HepG2 (cell line): ENCODE results near the gene MYO3B. TPM values are rescaled to one million over a fixed set of nuclear protein-coding genes. Genes with fewer than 3 reads are reported as not detected.

Experiments used
- ATAC-seq: fragments of 200-7000 bp; cut with Tn5 transposase; 3 replicates; pipeline ENCODE4 v1.9.1; 2020; ENCODE audit warnings: mild to moderate bottlenecking, moderate library complexity
- BruUV-seq: library from RNA; stranded (reverse); fragments of 400-500 nt; replicated peaks from 2 replicates; lab custom pipeline; 2021; lab: Mats Ljungman, UMichigan
- CTCF ChIA-PET: fragments of 300-600 bp; formaldehyde crosslinking; extraction: SDS; loops from one replicate; lab custom pipeline; 2021; ENCODE audit warnings: low total read pairs, inconsistent platforms, low intra/inter-chr PET ratio; lab: Yijun Ruan, JAX
- POLR2A ChIA-PET: fragments of 350-600 bp; sonication (Branson Sonifier 250); formaldehyde crosslinking; loops from one replicate; lab custom pipeline; 2020; ENCODE audit warnings: antibody characterized with exemption, inconsistent platforms; lab: Yijun Ruan, JAX
- DNase-seq: peaks from one replicate; pipeline ENCODE4 v3.0.0-alpha.2; 2015; ENCODE audit warnings: low spot score
- FAIRE-seq: peaks from 3 replicates; lab custom pipeline; 2011; peaks lifted over from hg19 to GRCh38; lab: Jason Lieb, UNC
- H2AFZ ChIP-seq: one replicate; pipeline ENCODE4 v1.6.1; 2011; ENCODE audit warnings: low read length, inconsistent platforms
- H3K27ac ChIP-seq: fragments of 300-600 bp; 3 replicates; pipeline ENCODE4 v1.8.0; 2011; ENCODE audit warnings: mixed run types, mild to moderate bottlenecking, mixed read lengths, low read length, inconsistent platforms; ENCODE audit not compliant: insufficient read depth; ENCODE audit errors: extremely low read length
- H3K27me3 ChIP-seq, 2 experiments: fragments of 200-600 bp in 1 of 2; 2 replicates in 1 of 2; 3 replicates in 1 of 2; pipeline versions ENCODE4 v1.6.0 to v1.8.0; 2011; ENCODE audit warnings: low read length in 2 of 2, mild to moderate bottlenecking in 2 of 2, moderate library complexity in 2 of 2, inconsistent platforms in 1 of 2; ENCODE audit not compliant: insufficient read depth in 2 of 2, control insufficient read depth in 1 of 2
- H3K36me3 ChIP-seq, 2 experiments: fragments of 200-600 bp in 1 of 2; replicated peaks in 1 of 2; 2 replicates in 1 of 2; 3 replicates in 1 of 2; pipeline versions ENCODE4 v1.5.1 to v1.8.0; 2011; ENCODE audit warnings: low read length in 2 of 2, inconsistent platforms in 1 of 2; ENCODE audit not compliant: insufficient read depth in 2 of 2, control insufficient read depth in 1 of 2
- H3K4me1 ChIP-seq: 2 replicates; pipeline ENCODE4 v1.5.1; 2012; ENCODE audit warnings: low read length, inconsistent platforms; ENCODE audit not compliant: insufficient read depth
- H3K4me2 ChIP-seq: 2 replicates; pipeline ENCODE4 v1.6.0; 2011; ENCODE audit warnings: low read depth, low read length, inconsistent platforms
- H3K4me3 ChIP-seq, 3 experiments: fragments of 200-600 bp in 1 of 3; sonication (generic), shearing (Covaris generic) in 1 of 3; replicated peaks in 1 of 3; 2 replicates each; pipeline ENCODE4 v1.5.1; 2011 to 2016; ENCODE audit warnings: low read length in 3 of 3, inconsistent platforms in 2 of 3, low read depth in 2 of 3, mild to moderate bottlenecking in 2 of 3, control low read depth in 1 of 3, mixed read lengths in 1 of 3; ENCODE audit not compliant: insufficient read depth in 1 of 3
- H3K79me2 ChIP-seq: one replicate; pipeline ENCODE4 v1.6.1; 2011; ENCODE audit warnings: low read length, inconsistent platforms; ENCODE audit not compliant: insufficient read depth
- H3K9ac ChIP-seq: 2 replicates; pipeline ENCODE4 v1.6.0; 2011; ENCODE audit warnings: mild to moderate bottlenecking, low read depth, low read length, inconsistent platforms; ENCODE audit not compliant: insufficient read depth
- H3K9me3 ChIP-seq: 2 replicates; pipeline ENCODE4 v1.5.1; 2012; ENCODE audit warnings: mild to moderate bottlenecking, low read length
- H4K20me1 ChIP-seq: 2 replicates; pipeline ENCODE4 v1.6.0; 2011; ENCODE audit warnings: inconsistent platforms, mild to moderate bottlenecking, low read length, moderate library complexity; ENCODE audit not compliant: insufficient read depth
- GATA4 ChIP-seq: sonication (generic); IDR thresholded peaks from 2 replicates; pipeline ENCODE4 v1.6.1; 2016; ENCODE audit warnings: antibody characterized with exemption, low read depth, borderline replicate concordance
- PITX1 ChIP-seq: sonication (generic); formaldehyde crosslinking; IDR thresholded peaks from 2 replicates; pipeline ENCODE4 v1.5.1; 2020; ENCODE audit warnings: mild to moderate bottlenecking, missing genetic modification reagents
- RBM22 ChIP-seq: fragments of 200-400 bp; formaldehyde crosslinking; optimal IDR thresholded peaks from 2 replicates; pipeline ENCODE3; 2017; ENCODE audit warnings: mild to moderate bottlenecking, low read length, moderate library complexity
- SMYD3 ChIP-seq: sonication (generic); formaldehyde crosslinking; IDR thresholded peaks from 2 replicates; pipeline ENCODE4 v1.8.1; 2023; ENCODE audit warnings: mild to moderate bottlenecking, missing genetic modification reagents
- STAT5B ChIP-seq: sonication (generic); formaldehyde crosslinking; IDR thresholded peaks from 2 replicates; pipeline ENCODE4 v1.4.0; 2020; ENCODE audit warnings: missing genetic modification reagents
- ZBTB20 ChIP-seq: sonication (generic); formaldehyde crosslinking; IDR thresholded peaks from 2 replicates; pipeline ENCODE4 v1.8.1; 2023; ENCODE audit warnings: missing genetic modification reagents, low read depth, mild to moderate bottlenecking, borderline replicate concordance
- ZBTB7A ChIP-seq: sonication (generic); formaldehyde crosslinking; IDR thresholded peaks from 2 replicates; pipeline ENCODE4 v1.8.0; 2022; ENCODE audit warnings: mild to moderate bottlenecking, missing genetic modification reagents
- ZNF12 ChIP-seq: sonication (generic); formaldehyde crosslinking; IDR thresholded peaks from 2 replicates; pipeline ENCODE4 v1.5.0; 2020; ENCODE audit warnings: missing genetic modification reagents
- ZNF296 ChIP-seq: sonication (generic); formaldehyde crosslinking; conservative IDR thresholded peaks from 2 replicates; pipeline ENCODE4 v1.5.0; 2020; ENCODE audit warnings: mild to moderate bottlenecking, missing genetic modification reagents
- ZNF768 ChIP-seq: sonication (generic); formaldehyde crosslinking; IDR thresholded peaks from 2 replicates; pipeline ENCODE4 v1.4.0; 2020; ENCODE audit warnings: missing genetic modification reagents
- ZNF879 ChIP-seq: sonication (generic); formaldehyde crosslinking; IDR thresholded peaks from 2 replicates; pipeline ENCODE4 v1.8.1; 2023; ENCODE audit warnings: missing genetic modification reagents
- WGBS: methylation state at CpG from one replicate; pipeline ENCODE4 v1.1.6; 2017; ENCODE audit warnings: low lambda C conversion rate; 5-methylcytosine and 5-hydroxymethylcytosine counted together
- in situ Hi-C: cut with HindIII; loops from 2 replicates; pipeline ENCODE4 v1.10.0; 2017; ENCODE audit warnings: low pct_unique_long_range_greater_than_20kb; ENCODE audit not compliant: extremely low pct_ligation_motif_present
- intact Hi-C: fragments of 100-400 bp; cut with micrococcal nuclease; formaldehyde crosslinking; loops from one replicate; pipeline ENCODE4 v1.10.0; 2022; ENCODE audit not compliant: unreplicated experiment
- polyA plus RNA-seq, 8 experiments: library from polyadenylated mRNA; depleted of rRNA in 3 of 8; stranded (reverse) in 7 of 8; unstranded in 1 of 8; fragments of >200 nt; fragmentation: Illumina TruSeq in 4 of 8; extraction: Trizol in 4 of 8; gene quantifications; 2 replicates each; pipeline versions ENCODE4 v1.2.1 to v1.2.3, GENCODE V29; 2011 to 2016; ENCODE audit warnings: low read depth in 4 of 8, missing spikeins in 1 of 8, mixed read lengths in 1 of 8; ENCODE audit not compliant: insufficient read depth in 1 of 8
- total RNA-seq, 5 experiments: library from RNA; depleted of rRNA; stranded (reverse); fragments of >200 nt; fragmentation: Illumina TruSeq; extraction: Trizol; gene quantifications; 2 replicates each; pipeline ENCODE4 v1.2.3, GENCODE V29; 2016; ENCODE audit warnings: low read depth in 1 of 5
- TF ChIP-seq, protein P1 (sequence below): sonication (generic); formaldehyde crosslinking; IDR thresholded peaks from 2 replicates; pipeline ENCODE4 v1.4.0; 2020; ENCODE audit warnings: missing genetic modification reagents
- TF ChIP-seq, protein P2 (sequence below): sonication (generic); formaldehyde crosslinking; conservative IDR thresholded peaks from 2 replicates; pipeline ENCODE4 v1.4.0; 2020; ENCODE audit warnings: mild to moderate bottlenecking, missing genetic modification reagents, moderate library complexity
- TF ChIP-seq, protein P3 (sequence below): sonication (generic); formaldehyde crosslinking; IDR thresholded peaks from 2 replicates; pipeline ENCODE4 v1.9.0; 2021; ENCODE audit warnings: missing genetic modification reagents, borderline replicate concordance
- TF ChIP-seq, protein P4 (sequence below): sonication (generic); formaldehyde crosslinking; IDR thresholded peaks from 2 replicates; pipeline ENCODE4 v1.5.0; 2020; ENCODE audit warnings: missing genetic modification reagents

MYO3B gene
- total and polyA plus RNA-seq, 2 of the 13 experiments (the other 11 are each of a cell fraction or from before 2014, with no cell fraction given) = 0.01 TPM; not detected in 1

DNA sequence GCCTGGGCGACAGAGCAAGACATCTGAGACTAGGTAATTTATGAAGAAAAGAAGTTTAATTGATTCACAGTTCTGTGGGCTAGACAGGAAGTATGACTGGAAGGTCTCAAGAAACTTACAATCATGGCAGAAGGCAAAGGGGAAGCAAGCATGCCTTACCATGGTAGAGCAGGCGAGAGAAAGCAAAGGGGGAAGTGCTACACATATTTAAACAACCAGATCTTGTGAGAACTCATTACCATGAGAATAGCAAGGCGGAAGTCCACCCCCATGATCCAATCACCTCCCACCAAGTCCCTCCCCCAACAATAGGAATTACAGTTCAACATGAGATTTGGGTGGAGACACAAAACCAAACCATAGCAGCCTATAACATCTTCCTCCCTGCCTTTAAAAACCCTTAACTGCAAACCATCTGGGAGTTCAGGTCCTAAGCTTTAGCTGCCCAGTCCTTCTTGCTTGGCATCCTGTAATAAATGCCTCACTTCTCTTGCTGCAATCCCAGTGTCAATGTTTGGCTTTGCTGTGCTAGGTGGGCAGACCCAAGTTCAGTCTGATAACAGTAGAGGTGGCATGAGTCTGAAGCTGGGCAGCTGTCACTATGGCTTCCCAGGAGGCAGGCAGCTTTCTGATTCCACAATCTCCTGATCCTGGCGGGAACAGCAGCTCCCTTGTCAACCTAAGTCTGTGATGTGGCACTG, 526.0 kb downstream of the MYO3B start:
- CTCF ChIA-PET = no interaction called here
- intact Hi-C loops (no loop called here), in situ Hi-C loops (no loop called here)
- Histone ChIP-seq H4K20me1 (no peaks in the 10 kb centered on the region), H3K4me1 (peaks cover 65% of the 10 kb centered on the region), H3K79me2 (peaks cover 21% of the 10 kb centered on the region), H3K27ac (no peak overlapping the region), H3K36me3 (peaks cover 0 to 2% of the 10 kb centered on the region in 2 experiments; a peak in 3 of 5 replicates), H3K9ac (no peak overlapping the region), H3K4me2 (no peak overlapping the region), H2AFZ (no peak overlapping the region), H3K27me3 (no peaks in the 10 kb centered on the region), H3K9me3 (no peaks in the 10 kb centered on the region), H3K4me3 (no peak overlapping the region)
- 85% methylated on average over 4 of the region's 4 CpGs for WGBS
- DNase-seq = peak; percentile 47
- BruUV-seq = no TSS peak
- ATAC-seq = peak; percentile 35
- FAIRE-seq = no peak
- POLR2A ChIA-PET = interaction anchor here (0.7 to 1.2 kb wide), 3 partner anchors 9 to 227 kb away, joined by 3 to 9 read pairs (median 3); no protein-coding TSS in a partner anchor
- TF ChIP-seq STAT5B (no peak), ZBTB7A (no peak), ZNF12 (no peak), GATA4 (no peak), ZNF768 (CRISPR knock-in tag) (no peak), ZNF296 (CRISPR knock-in tag) (no peak), PITX1 (CRISPR knock-in tag) (no peak), ZNF879 (CRISPR knock-in tag) (0 out of 2 replicates have a peak, but pooled peaks have one; percentile 41), SMYD3 (CRISPR knock-in tag) (no peak), ZBTB20 (CRISPR knock-in tag) (no peak), RBM22 (peak; percentile 82)
- TF ChIP-seq, protein P1, sequence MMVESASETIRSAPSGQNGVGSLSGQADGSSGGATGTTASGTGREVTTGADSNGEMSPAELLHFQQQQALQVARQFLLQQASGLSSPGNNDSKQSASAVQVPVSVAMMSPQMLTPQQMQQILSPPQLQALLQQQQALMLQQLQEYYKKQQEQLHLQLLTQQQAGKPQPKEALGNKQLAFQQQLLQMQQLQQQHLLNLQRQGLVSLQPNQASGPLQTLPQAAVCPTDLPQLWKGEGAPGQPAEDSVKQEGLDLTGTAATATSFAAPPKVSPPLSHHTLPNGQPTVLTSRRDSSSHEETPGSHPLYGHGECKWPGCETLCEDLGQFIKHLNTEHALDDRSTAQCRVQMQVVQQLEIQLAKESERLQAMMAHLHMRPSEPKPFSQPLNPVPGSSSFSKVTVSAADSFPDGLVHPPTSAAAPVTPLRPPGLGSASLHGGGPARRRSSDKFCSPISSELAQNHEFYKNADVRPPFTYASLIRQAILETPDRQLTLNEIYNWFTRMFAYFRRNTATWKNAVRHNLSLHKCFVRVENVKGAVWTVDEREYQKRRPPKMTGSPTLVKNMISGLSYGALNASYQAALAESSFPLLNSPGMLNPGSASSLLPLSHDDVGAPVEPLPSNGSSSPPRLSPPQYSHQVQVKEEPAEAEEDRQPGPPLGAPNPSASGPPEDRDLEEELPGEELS (CRISPR knock-in tag) = no peak
- TF ChIP-seq, protein P2, sequence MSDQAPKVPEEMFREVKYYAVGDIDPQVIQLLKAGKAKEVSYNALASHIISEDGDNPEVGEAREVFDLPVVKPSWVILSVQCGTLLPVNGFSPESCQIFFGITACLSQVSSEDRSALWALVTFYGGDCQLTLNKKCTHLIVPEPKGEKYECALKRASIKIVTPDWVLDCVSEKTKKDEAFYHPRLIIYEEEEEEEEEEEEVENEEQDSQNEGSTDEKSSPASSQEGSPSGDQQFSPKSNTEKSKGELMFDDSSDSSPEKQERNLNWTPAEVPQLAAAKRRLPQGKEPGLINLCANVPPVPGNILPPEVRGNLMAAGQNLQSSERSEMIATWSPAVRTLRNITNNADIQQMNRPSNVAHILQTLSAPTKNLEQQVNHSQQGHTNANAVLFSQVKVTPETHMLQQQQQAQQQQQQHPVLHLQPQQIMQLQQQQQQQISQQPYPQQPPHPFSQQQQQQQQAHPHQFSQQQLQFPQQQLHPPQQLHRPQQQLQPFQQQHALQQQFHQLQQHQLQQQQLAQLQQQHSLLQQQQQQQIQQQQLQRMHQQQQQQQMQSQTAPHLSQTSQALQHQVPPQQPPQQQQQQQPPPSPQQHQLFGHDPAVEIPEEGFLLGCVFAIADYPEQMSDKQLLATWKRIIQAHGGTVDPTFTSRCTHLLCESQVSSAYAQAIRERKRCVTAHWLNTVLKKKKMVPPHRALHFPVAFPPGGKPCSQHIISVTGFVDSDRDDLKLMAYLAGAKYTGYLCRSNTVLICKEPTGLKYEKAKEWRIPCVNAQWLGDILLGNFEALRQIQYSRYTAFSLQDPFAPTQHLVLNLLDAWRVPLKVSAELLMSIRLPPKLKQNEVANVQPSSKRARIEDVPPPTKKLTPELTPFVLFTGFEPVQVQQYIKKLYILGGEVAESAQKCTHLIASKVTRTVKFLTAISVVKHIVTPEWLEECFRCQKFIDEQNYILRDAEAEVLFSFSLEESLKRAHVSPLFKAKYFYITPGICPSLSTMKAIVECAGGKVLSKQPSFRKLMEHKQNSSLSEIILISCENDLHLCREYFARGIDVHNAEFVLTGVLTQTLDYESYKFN (CRISPR knock-in tag) = no peak
- TF ChIP-seq, protein P3, sequence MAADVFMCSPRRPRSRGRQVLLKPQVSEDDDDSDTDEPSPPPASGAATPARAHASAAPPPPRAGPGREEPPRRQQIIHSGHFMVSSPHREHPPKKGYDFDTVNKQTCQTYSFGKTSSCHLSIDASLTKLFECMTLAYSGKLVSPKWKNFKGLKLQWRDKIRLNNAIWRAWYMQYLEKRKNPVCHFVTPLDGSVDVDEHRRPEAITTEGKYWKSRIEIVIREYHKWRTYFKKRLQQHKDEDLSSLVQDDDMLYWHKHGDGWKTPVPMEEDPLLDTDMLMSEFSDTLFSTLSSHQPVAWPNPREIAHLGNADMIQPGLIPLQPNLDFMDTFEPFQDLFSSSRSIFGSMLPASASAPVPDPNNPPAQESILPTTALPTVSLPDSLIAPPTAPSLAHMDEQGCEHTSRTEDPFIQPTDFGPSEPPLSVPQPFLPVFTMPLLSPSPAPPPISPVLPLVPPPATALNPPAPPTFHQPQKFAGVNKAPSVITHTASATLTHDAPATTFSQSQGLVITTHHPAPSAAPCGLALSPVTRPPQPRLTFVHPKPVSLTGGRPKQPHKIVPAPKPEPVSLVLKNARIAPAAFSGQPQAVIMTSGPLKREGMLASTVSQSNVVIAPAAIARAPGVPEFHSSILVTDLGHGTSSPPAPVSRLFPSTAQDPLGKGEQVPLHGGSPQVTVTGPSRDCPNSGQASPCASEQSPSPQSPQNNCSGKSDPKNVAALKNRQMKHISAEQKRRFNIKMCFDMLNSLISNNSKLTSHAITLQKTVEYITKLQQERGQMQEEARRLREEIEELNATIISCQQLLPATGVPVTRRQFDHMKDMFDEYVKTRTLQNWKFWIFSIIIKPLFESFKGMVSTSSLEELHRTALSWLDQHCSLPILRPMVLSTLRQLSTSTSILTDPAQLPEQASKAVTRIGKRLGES = no peak
- TF ChIP-seq, protein P4, sequence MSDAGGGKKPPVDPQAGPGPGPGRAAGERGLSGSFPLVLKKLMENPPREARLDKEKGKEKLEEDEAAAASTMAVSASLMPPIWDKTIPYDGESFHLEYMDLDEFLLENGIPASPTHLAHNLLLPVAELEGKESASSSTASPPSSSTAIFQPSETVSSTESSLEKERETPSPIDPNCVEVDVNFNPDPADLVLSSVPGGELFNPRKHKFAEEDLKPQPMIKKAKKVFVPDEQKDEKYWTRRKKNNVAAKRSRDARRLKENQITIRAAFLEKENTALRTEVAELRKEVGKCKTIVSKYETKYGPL (CRISPR knock-in tag) = no peak
